Stimulated activated CD8-positive, alpha-beta memory T cell treated with anti-CD3 and anti-CD28 coated beads, Interleukin-12 subunit alpha, Interleukin-12 subunit beta, amount 100 ng/mL, for 4 hours (primary cell): ENCODE results near the gene VAPB.
"Not testable (repeated sequence)": the region's sequence is repeated elsewhere in the genome, so short reads cannot be mapped to it uniquely, and the experiment has no call there.

Source experiments
- DNase-seq: peaks from one replicate; pipeline ENCODE4 v3.0.0-alpha.2; 2020; ENCODE audit warnings: low read depth

The VAPB gene

GRCh38 chr20:58388882-58389323 is at the start of gene VAPB:
VAPB (plus strand) TSS chr20:58389229; CDS start chr20:58389460, 231 bp downstream.
- peak; percentile 96 for DNase-seq

GRCh38 chr20:58339741-58340140 is 49.3 kb upstream of the VAPB start:
- DNase-seq, result no peak

GRCh38 chr20:58340151-58340550 is 48.9 kb upstream of the VAPB start:
- DNase-seq, result no peak

- DNase-seq, result no peak
Measured at GRCh38 chr20:58340853-58341252, 48.2 kb upstream of the VAPB start.

- no peak for DNase-seq
Measured at GRCh38 chr20:58342104-58342945, 46.7 kb upstream of the VAPB start.

GRCh38 chr20:58344741-58345140 is 44.3 kb upstream of the VAPB start:
- DNase-seq, result no peak

GRCh38 chr20:58349570-58349969 is 39.5 kb upstream of the VAPB start:
- DNase-seq, result no peak

GRCh38 chr20:58352468-58352867 is 36.6 kb upstream of the VAPB start:
- no peak for DNase-seq

GRCh38 chr20:58359441-58359840 is 29.6 kb upstream of the VAPB start:
- no peak for DNase-seq

GRCh38 chr20:58360936-58361335 is 28.1 kb upstream of the VAPB start:
- no peak for DNase-seq

GRCh38 chr20:58361481-58362205 is 27.4 kb upstream of the VAPB start:
- no peak for DNase-seq

- DNase-seq, result no peak
Measured at GRCh38 chr20:58362206-58362516, 26.9 kb upstream of the VAPB start.

- no peak for DNase-seq
Measured at GRCh38 chr20:58362970-58363369, 26.1 kb upstream of the VAPB start.

- no peak for DNase-seq
Measured at GRCh38 chr20:58366866-58367265, 22.2 kb upstream of the VAPB start.

- no peak for DNase-seq
Measured at GRCh38 chr20:58372806-58373205, 16.2 kb upstream of the VAPB start.

- DNase-seq, result not testable (repeated sequence)
Measured at GRCh38 chr20:58373296-58373695, 15.7 kb upstream of the VAPB start.

GRCh38 chr20:58374027-58374850 is 14.8 kb upstream of the VAPB start:
- no peak for DNase-seq

GRCh38 chr20:58374906-58375758 is 13.9 kb upstream of the VAPB start:
- DNase-seq, result no peak

- DNase-seq, result no peak
Measured at GRCh38 chr20:58375759-58376352, 13.2 kb upstream of the VAPB start.

- no peak for DNase-seq
Measured at GRCh38 chr20:58377017-58377416, 12.0 kb upstream of the VAPB start.

- no peak for DNase-seq
Measured at GRCh38 chr20:58377766-58378401, 11.1 kb upstream of the VAPB start.
